Left lung (tissue), 10 donors: ENCODE measurements around the gene TIAM2. TPM values are rescaled to one million over a fixed set of nuclear protein-coding genes. Genes with fewer than 3 reads are reported as not detected.

ENCODE experiments used
- ATAC-seq: fragments of 200-7000 bp; cut with Tn5 transposase; one replicate; pipeline ENCODE4 v1.9.1; 2020; ENCODE audit warnings: moderate library complexity
- DNase-seq, 4 donors: peaks; one replicate each; pipeline ENCODE4 v3.0.0-alpha.2; 2013 to 2020
- H3K27ac ChIP-seq, 2 donors: fragments of 200-600 bp; sonication (generic) in 1 of 2; one replicate each; pipeline versions ENCODE4 v1.5.0 to v1.8.0; 2020 to 2021
- H3K27me3 ChIP-seq, 2 donors: fragments of 200-600 bp; sonication (generic) in 1 of 2; one replicate each; pipeline versions ENCODE4 v1.5.0 to v1.8.0; 2020 to 2021
- H3K36me3 ChIP-seq, 2 donors: fragments of 200-600 bp; sonication (generic) in 1 of 2; one replicate each; pipeline versions ENCODE4 v1.5.0 to v1.8.0; 2020 to 2021
- H3K4me1 ChIP-seq, 2 donors: fragments of 200-600 bp; one replicate each; pipeline ENCODE4 v1.8.0; 2021
- H3K4me3 ChIP-seq, 2 donors: fragments of 200-600 bp; sonication (generic) in 1 of 2; one replicate each; pipeline versions ENCODE4 v1.5.0 to v1.8.0; 2020 to 2021; ENCODE audit warnings: mild to moderate bottlenecking in 1 of 2
- H3K9me3 ChIP-seq, 2 donors: fragments of 200-600 bp; sonication (generic) in 1 of 2; one replicate each; pipeline versions ENCODE4 v1.5.0 to v1.8.0; 2020 to 2021
- intact Hi-C, 2 donors: fragments of 100-400 bp; cut with DNase I; formaldehyde crosslinking; loops; one replicate each; pipeline versions ENCODE4 v1.11.2 to v1.14.2; 2022
- polyA plus RNA-seq, 6 donors: library from polyadenylated mRNA; unstranded; fragments of 120-200 nt; gene quantifications; one replicate each; pipeline ENCODE4 v1.2.1, GENCODE V29; 2013; ENCODE audit not compliant: insufficient read length in 6 of 6
- total RNA-seq, 2 donors: library from RNA; stranded (reverse); fragmentation: NEBNext Ultra II Directional; extraction: Animal tissue kit (Norgen Biotek cat#: 25700); gene quantifications; one replicate each; pipeline ENCODE4 v1.2.1, GENCODE V29; 2021
- TF ChIP-seq, protein P1 (sequence below), 2 donors: fragments of 200-600 bp; sonication (generic) in 1 of 2; IDR thresholded peaks; one replicate each; pipeline versions ENCODE4 v1.5.0 to v1.8.0; 2021; ENCODE audit warnings: antibody characterized with exemption in 2 of 2
- donor health status: DM: no; HTN: yes; CAD: no.
- donor health status: DM: no; HTN: no; CAD: no.

TIAM2 gene
- total and polyA plus RNA-seq, 8 donors = 6.9 to 25.0 (median 20.6) TPM

DNA sequence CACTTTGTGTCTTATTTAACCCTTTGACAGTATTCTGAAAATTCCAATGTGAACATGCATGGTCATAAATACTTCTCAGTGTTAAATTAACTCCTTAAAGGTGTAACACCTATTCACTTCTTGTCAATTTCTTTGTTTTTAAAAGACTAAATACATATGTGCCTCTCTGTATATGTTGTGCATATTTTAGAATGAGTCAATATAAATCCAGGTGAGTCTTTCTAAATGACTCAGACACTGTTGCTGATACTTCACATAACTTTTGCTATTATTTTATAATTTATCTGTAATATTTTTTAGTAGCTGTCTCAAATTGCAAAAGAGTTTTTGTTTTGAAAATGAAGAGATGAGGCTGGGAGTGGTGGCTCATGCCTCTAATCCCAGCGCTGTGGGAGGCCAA, 36.0 kb downstream of the TIAM2 start:
- Histone ChIP-seq H3K9me3 (no peaks in the 10 kb centered on the region), H3K36me3 (no peaks in the 10 kb centered on the region)
- TF ChIP-seq, protein P1, sequence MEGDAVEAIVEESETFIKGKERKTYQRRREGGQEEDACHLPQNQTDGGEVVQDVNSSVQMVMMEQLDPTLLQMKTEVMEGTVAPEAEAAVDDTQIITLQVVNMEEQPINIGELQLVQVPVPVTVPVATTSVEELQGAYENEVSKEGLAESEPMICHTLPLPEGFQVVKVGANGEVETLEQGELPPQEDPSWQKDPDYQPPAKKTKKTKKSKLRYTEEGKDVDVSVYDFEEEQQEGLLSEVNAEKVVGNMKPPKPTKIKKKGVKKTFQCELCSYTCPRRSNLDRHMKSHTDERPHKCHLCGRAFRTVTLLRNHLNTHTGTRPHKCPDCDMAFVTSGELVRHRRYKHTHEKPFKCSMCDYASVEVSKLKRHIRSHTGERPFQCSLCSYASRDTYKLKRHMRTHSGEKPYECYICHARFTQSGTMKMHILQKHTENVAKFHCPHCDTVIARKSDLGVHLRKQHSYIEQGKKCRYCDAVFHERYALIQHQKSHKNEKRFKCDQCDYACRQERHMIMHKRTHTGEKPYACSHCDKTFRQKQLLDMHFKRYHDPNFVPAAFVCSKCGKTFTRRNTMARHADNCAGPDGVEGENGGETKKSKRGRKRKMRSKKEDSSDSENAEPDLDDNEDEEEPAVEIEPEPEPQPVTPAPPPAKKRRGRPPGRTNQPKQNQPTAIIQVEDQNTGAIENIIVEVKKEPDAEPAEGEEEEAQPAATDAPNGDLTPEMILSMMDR (IDR thresholded peaks at IDR 0.05) = no peak

DNA sequence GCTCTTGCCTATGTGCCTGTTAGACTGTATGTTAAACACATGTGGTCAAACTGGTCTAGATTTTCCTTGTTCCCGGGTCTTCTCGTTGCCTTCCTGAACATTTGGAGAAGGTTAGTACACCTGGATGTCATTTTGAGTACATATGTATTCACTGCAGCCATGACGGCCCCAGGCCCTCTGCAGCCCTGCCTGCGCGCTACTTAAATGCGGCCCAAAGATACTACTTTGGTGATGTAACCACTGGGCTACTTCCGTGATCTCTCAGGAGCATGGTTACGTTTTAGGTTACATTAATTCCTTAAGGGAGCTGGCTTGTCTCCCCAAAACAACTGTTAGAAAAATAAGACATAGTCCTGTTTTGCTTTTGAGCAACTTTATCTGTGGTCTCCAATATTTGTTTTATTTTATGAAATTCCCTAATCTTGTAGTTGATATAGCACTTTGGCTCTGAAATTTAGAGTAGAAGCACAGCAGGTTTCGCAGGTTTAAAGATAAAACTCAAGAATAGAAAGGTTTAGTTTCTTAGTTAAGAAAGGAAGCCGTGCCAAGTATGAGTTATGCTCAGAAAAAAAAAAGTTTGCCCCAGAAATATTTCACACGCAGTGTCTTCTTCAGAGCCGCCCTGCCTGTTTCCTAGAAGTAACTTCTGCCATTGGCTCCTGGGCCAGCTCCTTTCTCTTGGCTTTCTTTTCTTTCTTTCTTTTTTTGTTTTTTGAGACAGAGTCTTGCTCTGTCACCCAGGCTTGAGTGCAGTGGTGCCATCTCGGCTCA, 38.1 kb downstream of the TIAM2 start:
- Histone ChIP-seq H3K27me3 (no peaks in the 10 kb centered on the region), H3K4me1 (no peaks in the 10 kb centered on the region), H3K27ac (no peak overlapping the region), H3K4me3 (no peak overlapping the region), H3K36me3 (no peaks in the 10 kb centered on the region), H3K9me3 (no peaks in the 10 kb centered on the region)
- TF ChIP-seq, protein P1 (IDR thresholded peaks at IDR 0.05) = no peak
- intact Hi-C loops = no loop called here
- DNase-seq = no peak
- ATAC-seq = no peak

More for the DNA sequence above, 36.0 kb downstream of the TIAM2 start:
- H3K4me3 ChIP-seq = no peak overlapping the region
- H3K27ac ChIP-seq = no peak overlapping the region
- DNase-seq (no peak), ATAC-seq (no peak)
- H3K27me3 ChIP-seq = no peaks in the 10 kb centered on the region
- H3K4me1 ChIP-seq = no peaks in the 10 kb centered on the region
- intact Hi-C loops = no loop called here

DNA sequence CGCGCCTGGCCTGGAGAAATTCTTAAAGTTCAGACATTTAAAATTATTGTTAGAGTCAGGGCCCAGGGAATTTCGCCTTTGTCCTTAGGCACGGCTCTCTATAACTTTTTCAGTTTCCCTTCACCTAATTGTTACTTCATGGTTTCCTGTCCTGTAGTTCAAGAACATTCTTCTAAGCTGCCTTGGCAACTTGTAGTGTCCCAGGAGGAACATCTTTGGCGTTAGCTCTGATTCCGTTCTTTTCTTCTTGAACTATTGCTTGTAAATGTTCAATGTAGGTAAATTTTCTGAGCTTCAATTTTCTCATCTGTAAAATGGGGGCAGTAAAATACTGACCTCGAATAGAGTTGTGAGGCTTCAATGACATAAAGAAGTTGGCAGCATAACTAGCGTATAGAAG, 41.8 kb downstream of the TIAM2 start:
- Histone ChIP-seq H3K4me3 (no peak overlapping the region), H3K27ac (no peak overlapping the region), H3K4me1 (peaks cover 0 to under 1% of the 10 kb centered on the region in 2 donors), H3K36me3 (no peaks in the 10 kb centered on the region), H3K9me3 (no peaks in the 10 kb centered on the region), H3K27me3 (no peaks in the 10 kb centered on the region)
- intact Hi-C loops = no loop called here
- ATAC-seq (no peak), DNase-seq (no peak)
- TF ChIP-seq, protein P1 (IDR thresholded peaks at IDR 0.05) = no peak

DNA sequence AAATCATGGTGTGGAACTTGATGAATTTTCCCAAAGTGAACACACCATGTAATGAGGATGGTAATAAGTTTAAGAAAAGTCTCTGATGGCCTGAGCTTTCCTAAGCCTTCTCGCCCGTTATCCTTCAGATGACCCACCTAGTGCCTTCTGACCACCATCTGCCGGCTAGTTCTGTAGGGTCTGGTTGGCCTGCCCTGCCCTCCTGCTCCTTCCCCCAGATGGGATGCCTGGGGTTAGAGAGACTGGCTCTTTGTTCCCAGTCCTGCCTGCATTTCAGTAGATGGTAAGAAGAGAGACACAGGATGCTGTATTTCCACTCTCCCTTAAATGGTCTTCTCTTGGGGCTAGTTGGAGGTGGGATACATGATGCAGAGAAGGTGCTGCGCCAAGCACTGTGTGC, 43.0 kb downstream of the TIAM2 start:
- Histone ChIP-seq H3K36me3 (no peaks in the 10 kb centered on the region), H3K9me3 (no peaks in the 10 kb centered on the region), H3K4me1 (peaks cover 0 to 4% of the 10 kb centered on the region in 2 donors), H3K27ac (no peak overlapping the region), H3K27me3 (no peaks in the 10 kb centered on the region), H3K4me3 (no peak overlapping the region)
- ATAC-seq (no peak), DNase-seq (no peak)
- TF ChIP-seq, protein P1 (IDR thresholded peaks at IDR 0.05) = no peak
- intact Hi-C loops = no loop called here

DNA sequence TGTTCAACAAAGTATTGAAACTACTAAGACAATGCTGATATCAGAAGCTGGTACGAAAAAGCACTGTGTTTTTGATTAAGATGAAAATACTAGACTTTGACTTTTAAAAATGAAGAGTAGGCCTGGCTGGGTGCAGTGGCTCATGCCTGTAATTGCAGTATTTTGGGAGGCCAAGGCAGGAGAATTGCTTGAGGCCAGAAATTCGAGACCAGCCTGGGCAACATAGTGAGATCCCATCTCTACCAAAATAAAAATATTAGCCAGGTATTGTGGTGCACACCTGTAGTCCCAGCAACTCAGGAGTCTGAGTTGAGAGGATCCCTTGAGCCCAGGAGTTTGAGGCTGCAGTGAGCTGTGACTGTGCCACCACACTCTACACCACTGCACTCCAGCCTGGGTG, 43.4 kb downstream of the TIAM2 start:
- intact Hi-C loops = no loop called here
- DNase-seq = no peak
- H3K27ac ChIP-seq = no peak overlapping the region

More for the DNA sequence above, 43.4 kb downstream of the TIAM2 start:
- H3K27me3 ChIP-seq = no peaks in the 10 kb centered on the region
- TF ChIP-seq, protein P1 (IDR thresholded peaks at IDR 0.05) = no peak
- no peak overlapping the region for H3K4me3 ChIP-seq
- no peaks in the 10 kb centered on the region for H3K36me3 ChIP-seq
- H3K4me1 ChIP-seq = peaks cover 0 to 4% of the 10 kb centered on the region in 2 donors
- no peak for ATAC-seq
- no peaks in the 10 kb centered on the region for H3K9me3 ChIP-seq
